H1 (cell line): ENCODE measurements around the gene USP16. TPM values are rescaled to one million over a fixed set of nuclear protein-coding genes. Genes with fewer than 3 reads are reported as not detected.

Experiments
- EGR1 ChIP-seq: IDR thresholded peaks from 2 replicates; pipeline ENCODE4 v1.6.1; 2011; ENCODE audit warnings: low read depth, low read length, borderline replicate concordance
- EZH2 ChIP-seq: fragments of 200-600 bp; sonication (generic); IDR thresholded peaks from 2 replicates; pipeline ENCODE4 v1.7.1; 2012; ENCODE audit warnings: low read depth, mild to moderate bottlenecking, moderate library complexity, low read length, inconsistent platforms; ENCODE audit not compliant: severe bottlenecking
- JUND ChIP-seq: IDR thresholded peaks from 2 replicates; pipeline ENCODE4 v1.6.1; 2011; ENCODE audit warnings: mild to moderate bottlenecking, improper control_type of control experiment, low read length
- PHF8 ChIP-seq: fragments of 200-600 bp; sonication (generic); conservative IDR thresholded peaks from 2 replicates; pipeline ENCODE4 v1.7.1; 2012; ENCODE audit warnings: low read depth, mild to moderate bottlenecking, inconsistent platforms, low read length, moderate library complexity
- polyA plus RNA-seq, 7 experiments: library from polyadenylated mRNA; depleted of rRNA in 3 of 7; stranded (reverse) in 5 of 7; unstranded in 2 of 7; fragments of >200 nt in 5 of 7; fragments of 200-250 nt in 2 of 7; gene quantifications; 1 replicate in 5 of 7; 2 replicates in 1 of 7; 4 replicates in 1 of 7; pipeline versions ENCODE4 v1.2.1 to v1.2.3, GENCODE V29; 2011 to 2013; ENCODE audit warnings: missing spikeins in 2 of 7, mixed read lengths in 2 of 7
- total RNA-seq: library from RNA; stranded (reverse); fragmentation: NEBNext Ultra II Directional; extraction: Animal tissue kit (Norgen Biotek cat#: 25700); gene quantifications from 2 replicates; pipeline ENCODE4 v1.2.1, GENCODE V29; 2021
- TF ChIP-seq, protein P1 (sequence below): IDR thresholded peaks from 2 replicates; pipeline ENCODE4 v1.6.1; 2011; ENCODE audit warnings: low read depth, mild to moderate bottlenecking, low read length; ENCODE audit not compliant: insufficient read depth

Gene USP16
- total and polyA plus RNA-seq, 2 of the 8 experiments (the other 6 are each of a cell fraction or from before 2014, with no cell fraction given): 3.4 to 19.1 TPM

DNA sequence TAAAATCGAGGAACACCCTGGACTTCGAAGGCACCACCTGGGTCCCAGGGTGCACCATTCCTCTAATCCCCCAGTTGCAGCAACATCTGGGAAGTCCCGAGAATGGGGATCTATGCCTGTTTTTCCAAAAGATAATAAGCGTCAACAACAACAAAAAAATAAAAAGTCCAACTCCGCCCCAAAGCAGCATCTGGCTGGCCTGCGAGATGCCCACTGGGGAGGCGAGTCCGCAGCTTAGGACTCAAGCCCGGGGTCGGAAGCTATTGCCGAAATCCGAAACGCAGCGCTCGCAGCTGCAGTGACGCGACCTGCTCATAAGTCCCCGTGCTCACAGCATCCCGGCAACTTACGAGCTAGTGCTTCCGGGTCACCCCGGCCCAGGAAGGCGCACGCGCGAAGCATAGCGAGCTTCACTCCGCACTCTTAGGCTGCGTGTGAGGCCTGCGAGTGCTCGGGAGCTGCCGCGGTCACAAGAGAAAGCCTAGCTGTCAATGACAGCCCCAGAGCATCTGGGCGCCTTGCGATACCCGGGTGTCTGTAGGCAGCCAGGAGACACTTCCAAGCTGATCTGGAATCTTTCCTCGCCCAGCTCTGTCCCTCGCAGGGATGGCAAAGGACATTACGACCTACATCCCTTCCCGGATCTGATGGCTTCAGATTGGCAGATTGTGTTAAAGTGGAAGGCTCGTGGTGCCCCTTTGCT lies 21.9 kb upstream of the USP16 start (continued):
- TF ChIP-seq, protein P1, sequence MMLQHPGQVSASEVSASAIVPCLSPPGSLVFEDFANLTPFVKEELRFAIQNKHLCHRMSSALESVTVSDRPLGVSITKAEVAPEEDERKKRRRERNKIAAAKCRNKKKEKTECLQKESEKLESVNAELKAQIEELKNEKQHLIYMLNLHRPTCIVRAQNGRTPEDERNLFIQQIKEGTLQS: no peak
- TF ChIP-seq JUND (peak; percentile 28; the same call in 1 of the 2 replicates), EZH2 (no peak), EGR1 (no peak), PHF8 (peak; percentile 85)
